HL-60 (cell line): ENCODE measurements around the gene ZNF587.
"Not testable (repeated sequence)": the region's sequence is repeated elsewhere in the genome, so short reads cannot be mapped to it uniquely, and the experiment has no call there.

ENCODE experiments used
- POLR2AphosphoS5 ChIP-seq: IDR thresholded peaks from 2 replicates; pipeline ENCODE4 v1.6.1; 2012; ENCODE audit warnings: low read depth
- SPI1 ChIP-seq: IDR thresholded peaks from 2 replicates; pipeline ENCODE4 v1.6.1; 2012; ENCODE audit warnings: low read depth, mild to moderate bottlenecking, borderline replicate concordance
- TF ChIP-seq, protein P1 (sequence below): IDR thresholded peaks from one replicate; pipeline ENCODE4 v1.5.1; 2011; ENCODE audit warnings: low read length, control low read depth, inconsistent platforms; ENCODE audit not compliant: insufficient read depth
- TF ChIP-seq, protein P2 (sequence below): IDR thresholded peaks from 2 replicates; pipeline ENCODE4 v1.6.1; 2012; ENCODE audit warnings: low read depth; ENCODE audit not compliant: insufficient replicate concordance

DNA sequence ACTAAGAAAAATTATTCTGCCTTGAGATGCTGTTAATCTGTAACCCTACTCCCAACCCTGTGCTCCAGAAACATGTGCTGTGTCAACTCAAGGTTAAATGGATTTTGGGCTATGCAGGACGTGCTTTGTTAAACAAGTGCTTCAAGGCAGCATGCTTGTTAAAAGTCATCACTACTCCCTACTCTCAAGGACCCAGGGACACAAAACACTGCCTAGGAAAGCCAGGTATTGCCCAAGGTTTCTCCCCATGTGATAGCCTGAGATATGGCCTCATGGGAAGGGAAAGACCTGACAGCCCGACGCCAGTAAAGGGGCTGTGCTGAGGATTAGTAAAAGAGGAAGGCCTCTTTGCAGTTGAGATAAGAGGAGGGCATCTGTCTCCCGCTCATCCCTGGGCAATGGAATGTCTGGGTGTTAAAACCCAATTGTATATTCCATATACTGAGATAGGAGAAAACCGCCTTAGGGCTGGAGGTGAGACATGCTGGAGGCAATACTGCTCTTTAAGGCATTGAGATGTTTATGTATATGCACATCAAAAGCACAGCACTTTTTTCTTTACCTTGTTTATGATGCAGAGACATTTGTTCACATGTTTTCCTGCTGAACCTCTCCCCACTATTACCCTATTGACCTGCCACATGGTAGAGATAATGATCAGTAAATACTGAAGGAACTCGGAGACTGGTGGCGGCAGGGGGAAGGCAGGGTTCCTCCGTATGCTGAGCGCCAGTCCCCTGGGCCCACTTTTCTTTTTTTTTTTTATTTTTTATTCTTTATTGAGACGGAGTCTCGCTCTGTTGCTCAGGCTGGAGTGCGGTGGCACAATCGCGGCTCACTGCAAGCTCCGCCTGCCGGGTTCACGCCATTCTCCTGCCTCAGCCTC is 39.0 kb upstream of the ZNF587 start:
- peak; percentile 16; the same call in 1 of the 2 replicates for TF ChIP-seq SPI1
- TF ChIP-seq, protein P1, sequence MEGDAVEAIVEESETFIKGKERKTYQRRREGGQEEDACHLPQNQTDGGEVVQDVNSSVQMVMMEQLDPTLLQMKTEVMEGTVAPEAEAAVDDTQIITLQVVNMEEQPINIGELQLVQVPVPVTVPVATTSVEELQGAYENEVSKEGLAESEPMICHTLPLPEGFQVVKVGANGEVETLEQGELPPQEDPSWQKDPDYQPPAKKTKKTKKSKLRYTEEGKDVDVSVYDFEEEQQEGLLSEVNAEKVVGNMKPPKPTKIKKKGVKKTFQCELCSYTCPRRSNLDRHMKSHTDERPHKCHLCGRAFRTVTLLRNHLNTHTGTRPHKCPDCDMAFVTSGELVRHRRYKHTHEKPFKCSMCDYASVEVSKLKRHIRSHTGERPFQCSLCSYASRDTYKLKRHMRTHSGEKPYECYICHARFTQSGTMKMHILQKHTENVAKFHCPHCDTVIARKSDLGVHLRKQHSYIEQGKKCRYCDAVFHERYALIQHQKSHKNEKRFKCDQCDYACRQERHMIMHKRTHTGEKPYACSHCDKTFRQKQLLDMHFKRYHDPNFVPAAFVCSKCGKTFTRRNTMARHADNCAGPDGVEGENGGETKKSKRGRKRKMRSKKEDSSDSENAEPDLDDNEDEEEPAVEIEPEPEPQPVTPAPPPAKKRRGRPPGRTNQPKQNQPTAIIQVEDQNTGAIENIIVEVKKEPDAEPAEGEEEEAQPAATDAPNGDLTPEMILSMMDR, result not testable (repeated sequence)
- not testable (repeated sequence) for TF ChIP-seq POLR2AphosphoS5
- TF ChIP-seq, protein P2, sequence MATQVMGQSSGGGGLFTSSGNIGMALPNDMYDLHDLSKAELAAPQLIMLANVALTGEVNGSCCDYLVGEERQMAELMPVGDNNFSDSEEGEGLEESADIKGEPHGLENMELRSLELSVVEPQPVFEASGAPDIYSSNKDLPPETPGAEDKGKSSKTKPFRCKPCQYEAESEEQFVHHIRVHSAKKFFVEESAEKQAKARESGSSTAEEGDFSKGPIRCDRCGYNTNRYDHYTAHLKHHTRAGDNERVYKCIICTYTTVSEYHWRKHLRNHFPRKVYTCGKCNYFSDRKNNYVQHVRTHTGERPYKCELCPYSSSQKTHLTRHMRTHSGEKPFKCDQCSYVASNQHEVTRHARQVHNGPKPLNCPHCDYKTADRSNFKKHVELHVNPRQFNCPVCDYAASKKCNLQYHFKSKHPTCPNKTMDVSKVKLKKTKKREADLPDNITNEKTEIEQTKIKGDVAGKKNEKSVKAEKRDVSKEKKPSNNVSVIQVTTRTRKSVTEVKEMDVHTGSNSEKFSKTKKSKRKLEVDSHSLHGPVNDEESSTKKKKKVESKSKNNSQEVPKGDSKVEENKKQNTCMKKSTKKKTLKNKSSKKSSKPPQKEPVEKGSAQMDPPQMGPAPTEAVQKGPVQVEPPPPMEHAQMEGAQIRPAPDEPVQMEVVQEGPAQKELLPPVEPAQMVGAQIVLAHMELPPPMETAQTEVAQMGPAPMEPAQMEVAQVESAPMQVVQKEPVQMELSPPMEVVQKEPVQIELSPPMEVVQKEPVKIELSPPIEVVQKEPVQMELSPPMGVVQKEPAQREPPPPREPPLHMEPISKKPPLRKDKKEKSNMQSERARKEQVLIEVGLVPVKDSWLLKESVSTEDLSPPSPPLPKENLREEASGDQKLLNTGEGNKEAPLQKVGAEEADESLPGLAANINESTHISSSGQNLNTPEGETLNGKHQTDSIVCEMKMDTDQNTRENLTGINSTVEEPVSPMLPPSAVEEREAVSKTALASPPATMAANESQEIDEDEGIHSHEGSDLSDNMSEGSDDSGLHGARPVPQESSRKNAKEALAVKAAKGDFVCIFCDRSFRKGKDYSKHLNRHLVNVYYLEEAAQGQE, result not testable (repeated sequence)
